GM10266 (cell line): ENCODE measurements around the gene BMPER.

Source experiments
- DNase-seq: peaks from one replicate; pipeline ENCODE4 v3.0.0; 2012; ENCODE audit errors: extremely low spot score
- TF ChIP-seq, protein P1 (sequence below): IDR thresholded peaks from 2 replicates; pipeline ENCODE4 v1.5.1; 2012; ENCODE audit warnings: mild to moderate bottlenecking, low read depth; ENCODE audit not compliant: control insufficient read depth, insufficient read depth; ENCODE audit errors: missing control alignments

BMPER gene

GRCh38 chr7:33882040-33882837 lies 23.1 kb upstream of the BMPER start:
- TF ChIP-seq, protein P1, sequence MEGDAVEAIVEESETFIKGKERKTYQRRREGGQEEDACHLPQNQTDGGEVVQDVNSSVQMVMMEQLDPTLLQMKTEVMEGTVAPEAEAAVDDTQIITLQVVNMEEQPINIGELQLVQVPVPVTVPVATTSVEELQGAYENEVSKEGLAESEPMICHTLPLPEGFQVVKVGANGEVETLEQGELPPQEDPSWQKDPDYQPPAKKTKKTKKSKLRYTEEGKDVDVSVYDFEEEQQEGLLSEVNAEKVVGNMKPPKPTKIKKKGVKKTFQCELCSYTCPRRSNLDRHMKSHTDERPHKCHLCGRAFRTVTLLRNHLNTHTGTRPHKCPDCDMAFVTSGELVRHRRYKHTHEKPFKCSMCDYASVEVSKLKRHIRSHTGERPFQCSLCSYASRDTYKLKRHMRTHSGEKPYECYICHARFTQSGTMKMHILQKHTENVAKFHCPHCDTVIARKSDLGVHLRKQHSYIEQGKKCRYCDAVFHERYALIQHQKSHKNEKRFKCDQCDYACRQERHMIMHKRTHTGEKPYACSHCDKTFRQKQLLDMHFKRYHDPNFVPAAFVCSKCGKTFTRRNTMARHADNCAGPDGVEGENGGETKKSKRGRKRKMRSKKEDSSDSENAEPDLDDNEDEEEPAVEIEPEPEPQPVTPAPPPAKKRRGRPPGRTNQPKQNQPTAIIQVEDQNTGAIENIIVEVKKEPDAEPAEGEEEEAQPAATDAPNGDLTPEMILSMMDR = no peak
- DNase-seq = no peak

GRCh38 chr7:33882950-33883670 lies 22.2 kb upstream of the BMPER start:
- no peak for DNase-seq

DNA sequence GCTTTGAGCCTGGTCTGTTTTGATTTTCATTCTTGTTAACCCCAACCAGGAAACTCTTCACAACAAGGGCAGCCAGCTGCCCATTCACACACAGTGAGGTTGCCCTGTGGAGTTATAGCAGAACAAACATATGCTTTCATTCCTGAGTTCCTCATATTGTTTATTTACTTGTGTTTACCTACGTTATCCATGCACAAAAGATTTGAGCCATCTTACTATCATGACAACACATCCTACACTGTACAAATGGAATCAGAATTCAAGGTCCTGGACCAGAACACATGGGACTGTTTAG lies 21.7 kb upstream of the BMPER start:
- DNase-seq = no peak
- TF ChIP-seq, protein P1 = no peak

More at GRCh38 chr7:33882950-33883670, 22.2 kb upstream of the BMPER start:
- TF ChIP-seq, protein P1 = no peak

DNA sequence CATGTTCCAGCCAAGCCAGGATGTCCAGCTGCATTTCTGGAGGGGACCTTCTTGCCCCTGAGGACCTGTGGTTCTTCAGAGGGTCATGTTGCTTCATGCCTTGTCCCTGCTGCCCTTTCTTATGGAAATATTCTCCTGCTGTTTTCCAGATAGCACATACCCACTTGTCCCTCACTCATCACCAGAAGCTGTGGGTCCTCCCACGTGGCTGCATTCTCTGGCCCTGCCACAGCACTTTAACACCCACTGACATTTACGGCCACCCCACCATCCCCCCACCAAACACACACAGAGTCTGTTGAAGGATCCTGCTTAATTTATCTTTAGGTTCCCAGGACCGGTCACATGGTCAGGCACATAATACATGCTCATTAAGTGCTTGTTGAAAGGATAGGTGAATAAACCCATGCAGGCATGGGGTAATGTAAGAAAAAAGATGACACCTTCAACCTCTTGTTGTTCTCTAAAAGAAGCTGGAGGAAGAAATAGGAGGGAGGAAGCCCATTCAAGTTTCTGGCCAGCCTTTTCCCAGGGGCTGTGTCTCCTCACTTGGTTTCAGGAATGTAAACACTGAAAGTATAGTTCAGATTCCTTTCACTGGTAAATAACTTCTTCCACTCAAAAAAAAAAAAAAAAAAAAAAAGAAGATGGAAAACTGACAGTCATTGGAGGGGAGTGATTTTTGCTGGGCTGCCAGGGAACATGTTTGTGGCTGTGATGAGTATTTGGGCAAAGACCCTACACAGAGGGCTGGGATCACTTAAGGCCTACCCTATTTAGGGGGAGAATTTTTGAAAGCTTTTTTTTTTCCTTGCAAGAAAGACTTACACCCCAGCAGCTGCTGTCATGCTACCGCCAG lies 19.8 kb upstream of the BMPER start:
- TF ChIP-seq, protein P1 = no peak
- no peak for DNase-seq

GRCh38 chr7:33886149-33886623 lies 19.2 kb upstream of the BMPER start:
- TF ChIP-seq, protein P1 = no peak

GRCh38 chr7:33887266-33887975 lies 17.9 kb upstream of the BMPER start:
- no peak for DNase-seq
- TF ChIP-seq, protein P1 = no peak

More at GRCh38 chr7:33886149-33886623, 19.2 kb upstream of the BMPER start:
- no peak for DNase-seq
